ENCODE results near the gene SRSF3. TPM values are rescaled to one million over a fixed set of nuclear protein-coding genes. Genes with fewer than 3 reads are reported as not detected.

Gene SRSF3
- total RNA-seq, 1 experiment from 2014 or later, result 297 TPM

- Histone ChIP-seq H2AFZ (ENCODE audit: low read length) (no peak overlapping the region), H3K36me3 (ENCODE audit: low read depth, low read length) (no peaks in the 10 kb centered on the region), H3K4me2 (ENCODE audit: low read length) (no peak overlapping the region), H3K9ac (ENCODE audit: low read length) (no peak overlapping the region; the same call in 1 of the 2 replicates), H3F3A (ENCODE audit: low read length, unreplicated experiment) (no peaks in the 10 kb centered on the region), H3K9me3 (ENCODE audit: low read length) (no peaks in the 10 kb centered on the region), H3K9me2 (replicated peaks; ENCODE audit: low read length) (no peaks in the 10 kb centered on the region), H3K27me3 (ENCODE audit: low read length) (no peaks in the 10 kb centered on the region), H3K4me1 (ENCODE audit: insufficient read depth, low read length) (peaks cover 20% of the 10 kb centered on the region), H4K20me1 (ENCODE audit: low read length) (no peaks in the 10 kb centered on the region), H3K4me3 (ENCODE audit: low read length) (no peak overlapping the region), H3K79me2 (ENCODE audit: low read length) (no peaks in the 10 kb centered on the region), H3K27ac (ENCODE audit: low read length) (peak overlapping the region; percentile 49)
- ChIA-PET POLR2A (ENCODE audit: unreplicated experiment) (interaction anchor here (1.0 kb wide), 1 partner anchor 35 kb away, joined by 3 read pairs; the partner anchor contains the start of gene CDKN1A), CTCF (no interaction called here)
- ATAC-seq (no peak), DNase-seq (no peak)
- no TSS peak for BruUV-seq (replicated peaks)
- TF ChIP-seq EZH2phosphoT487 (IDR thresholded peaks at IDR 0.05; ENCODE audit: borderline replicate concordance, low read length) (no peak), EZH2 (IDR thresholded peaks at IDR 0.05; ENCODE audit: low read length, unreplicated experiment) (no peak), CTCF (conservative IDR thresholded peaks at IDR 0.05; ENCODE audit: low read depth, low read length) (no peak)
- intact Hi-C loops (cut with micrococcal nuclease), result no loop called here
These were observed 49.8 kb downstream of the SRSF3 start for GRCh38 chr6:36643977-36644376.

GRCh38 chr6:36649086-36649485 lies 54.9 kb downstream of the SRSF3 start:
- no TSS peak for BruUV-seq (replicated peaks)
- Histone ChIP-seq H3K4me1 (ENCODE audit: insufficient read depth, low read length) (peaks cover 4% of the 10 kb centered on the region), H3K27me3 (ENCODE audit: low read length) (no peaks in the 10 kb centered on the region), H3K4me3 (ENCODE audit: low read length) (no peak overlapping the region), H3K9ac (ENCODE audit: low read length) (no peak overlapping the region), H3K27ac (ENCODE audit: low read length) (no peak overlapping the region), H3K9me3 (ENCODE audit: low read length) (no peaks in the 10 kb centered on the region), H3K9me2 (replicated peaks; ENCODE audit: low read length) (no peaks in the 10 kb centered on the region), H2AFZ (ENCODE audit: low read length) (no peak overlapping the region), H3K36me3 (ENCODE audit: low read depth, low read length) (no peaks in the 10 kb centered on the region), H4K20me1 (ENCODE audit: low read length) (no peaks in the 10 kb centered on the region), H3K4me2 (ENCODE audit: low read length) (no peak overlapping the region), H3F3A (ENCODE audit: low read length, unreplicated experiment) (no peaks in the 10 kb centered on the region), H3K79me2 (ENCODE audit: low read length) (no peaks in the 10 kb centered on the region)
- ChIA-PET CTCF (no interaction called here), POLR2A (ENCODE audit: unreplicated experiment) (no interaction called here)
- TF ChIP-seq EZH2 (IDR thresholded peaks at IDR 0.05; ENCODE audit: low read length, unreplicated experiment), result no peak
- TF ChIP-seq EZH2phosphoT487 (IDR thresholded peaks at IDR 0.05; ENCODE audit: borderline replicate concordance, low read length), result no peak
- no peak for TF ChIP-seq CTCF (conservative IDR thresholded peaks at IDR 0.05; ENCODE audit: low read depth, low read length)
- no peak for ATAC-seq
- intact Hi-C loops (cut with micrococcal nuclease), result no loop called here
- no peak for DNase-seq

GRCh38 chr6:36649701-36650484 lies 55.7 kb downstream of the SRSF3 start:
- Histone ChIP-seq H3K4me1 (ENCODE audit: insufficient read depth, low read length) (no peaks in the 10 kb centered on the region; the same call in 1 of the 2 replicates), H3K79me2 (ENCODE audit: low read length) (no peaks in the 10 kb centered on the region), H2AFZ (ENCODE audit: low read length) (no peak overlapping the region), H3K4me3 (ENCODE audit: low read length) (no peak overlapping the region), H3K9me3 (ENCODE audit: low read length) (no peaks in the 10 kb centered on the region), H3K4me2 (ENCODE audit: low read length) (no peak overlapping the region), H3K9ac (ENCODE audit: low read length) (no peak overlapping the region), H3K27me3 (ENCODE audit: low read length) (no peaks in the 10 kb centered on the region), H3K9me2 (replicated peaks; ENCODE audit: low read length) (no peaks in the 10 kb centered on the region), H3K36me3 (ENCODE audit: low read depth, low read length) (no peaks in the 10 kb centered on the region), H4K20me1 (ENCODE audit: low read length) (no peaks in the 10 kb centered on the region), H3K27ac (ENCODE audit: low read length) (no peak overlapping the region), H3F3A (ENCODE audit: low read length, unreplicated experiment) (no peaks in the 10 kb centered on the region)
- CTCF ChIA-PET, result no interaction called here
- intact Hi-C loops (cut with micrococcal nuclease), result no loop called here
- DNase-seq (no peak), ATAC-seq (no peak)
- no TSS peak for BruUV-seq (replicated peaks)
- no peak for TF ChIP-seq CTCF (conservative IDR thresholded peaks at IDR 0.05; ENCODE audit: low read depth, low read length)
- TF ChIP-seq EZH2phosphoT487 (IDR thresholded peaks at IDR 0.05; ENCODE audit: borderline replicate concordance, low read length), result no peak
- TF ChIP-seq EZH2 (IDR thresholded peaks at IDR 0.05; ENCODE audit: low read length, unreplicated experiment), result no peak
- POLR2A ChIA-PET (ENCODE audit: unreplicated experiment), result no interaction called here
